Chondrocyte (in vitro differentiated cells): ENCODE measurements around the gene LAMB1. TPM values are rescaled to one million over a fixed set of nuclear protein-coding genes. Genes with fewer than 3 reads are reported as not detected.
"Not testable (repeated sequence)": the region's sequence is repeated elsewhere in the genome, so short reads cannot be mapped to it uniquely, and the experiment has no call there.

ENCODE experiments used
- DNase-seq: peaks from one replicate; pipeline ENCODE4 v3.0.0; 2021; ENCODE audit warnings: mixed read lengths, low spot score
- H3K27ac Mint-ChIP-seq: one replicate; pipeline ENCODE4 v1.8.0; 2021; ENCODE audit warnings: mild to moderate bottlenecking, moderate library complexity, mixed read lengths; ENCODE audit not compliant: unreplicated experiment
- H3K27me3 Mint-ChIP-seq: 2 replicates; pipeline ENCODE4 v1.8.0; 2021; ENCODE audit warnings: low read depth, mixed read lengths
- H3K36me3 Mint-ChIP-seq: 2 replicates; pipeline ENCODE4 v1.8.0; 2021; ENCODE audit warnings: low read depth, mixed read lengths
- H3K4me1 Mint-ChIP-seq: 2 replicates; pipeline ENCODE4 v1.8.0; 2021; ENCODE audit warnings: low read depth, mild to moderate bottlenecking, mixed read lengths
- H3K4me3 Mint-ChIP-seq: one replicate; pipeline ENCODE4 v1.8.0; 2021; ENCODE audit warnings: mild to moderate bottlenecking, moderate library complexity, mixed read lengths; ENCODE audit not compliant: unreplicated experiment
- H3K9me3 Mint-ChIP-seq: 2 replicates; pipeline ENCODE4 v1.8.0; 2021; ENCODE audit warnings: low read depth, mixed read lengths
- CTCF ChIP-seq: fragments of 200-600 bp; sonication (generic); IDR thresholded peaks from 2 replicates; pipeline ENCODE4 v1.5.0; 2021; ENCODE audit warnings: antibody characterized with exemption, mild to moderate bottlenecking, moderate library complexity
- total RNA-seq: library from RNA; stranded (reverse); gene quantifications from 3 replicates; pipeline ENCODE4 v1.2.1, GENCODE V29; 2021

LAMB1 gene
- total RNA-seq, 1 donor from 2014 or later = 466 TPM

- no peaks in the 10 kb centered on the region for H3K27me3 Mint-ChIP-seq
- no peak for TF ChIP-seq CTCF
- H3K4me3 Mint-ChIP-seq = no peak overlapping the region
- no peaks in the 10 kb centered on the region for H3K36me3 Mint-ChIP-seq
- peaks cover 21% of the 10 kb centered on the region for H3K4me1 Mint-ChIP-seq
- no peaks in the 10 kb centered on the region for H3K9me3 Mint-ChIP-seq
- DNase-seq = no peak
- H3K27ac Mint-ChIP-seq = no peak overlapping the region
Observed at GRCh38 chr7:108037140-108037539, 34.2 kb upstream of the LAMB1 start.

GRCh38 chr7:108034586-108034985, 31.6 kb upstream of the LAMB1 start:
- Mint-ChIP-seq H3K27ac (peak overlapping the region; percentile 52), H3K4me1 (peaks cover 35% of the 10 kb centered on the region), H3K27me3 (no peaks in the 10 kb centered on the region), H3K4me3 (no peak overlapping the region), H3K9me3 (no peaks in the 10 kb centered on the region), H3K36me3 (no peaks in the 10 kb centered on the region)
- no peak for TF ChIP-seq CTCF
- DNase-seq = no peak

- TF ChIP-seq CTCF = no peak
- no peaks in the 10 kb centered on the region for H3K27me3 Mint-ChIP-seq
- peaks cover 35% of the 10 kb centered on the region for H3K4me1 Mint-ChIP-seq
- peaks cover 2% of the 10 kb centered on the region for H3K9me3 Mint-ChIP-seq
- no peaks in the 10 kb centered on the region for H3K36me3 Mint-ChIP-seq
- no peak overlapping the region for H3K27ac Mint-ChIP-seq
- no peak overlapping the region for H3K4me3 Mint-ChIP-seq
- no peak for DNase-seq
Observed at GRCh38 chr7:108033776-108034497, 31.0 kb upstream of the LAMB1 start.

- DNase-seq, H3K4me3 Mint-ChIP-seq, H3K27ac Mint-ChIP-seq, H3K9me3 Mint-ChIP-seq, H3K36me3 Mint-ChIP-seq, H3K27me3 Mint-ChIP-seq: not testable (repeated sequence)
- H3K4me1 Mint-ChIP-seq = peaks cover 33% of the 10 kb centered on the region
Observed at GRCh38 chr7:108033309-108033708, 30.3 kb upstream of the LAMB1 start.

GRCh38 chr7:108030516-108030915, 27.6 kb upstream of the LAMB1 start:
- peak overlapping the region; percentile 89 for H3K27ac Mint-ChIP-seq
- peaks cover 2% of the 10 kb centered on the region for H3K9me3 Mint-ChIP-seq
- peaks cover 56% of the 10 kb centered on the region for H3K4me1 Mint-ChIP-seq
- H3K36me3 Mint-ChIP-seq = no peaks in the 10 kb centered on the region
- H3K4me3 Mint-ChIP-seq = no peak overlapping the region
- DNase-seq = no peak
- no peaks in the 10 kb centered on the region for H3K27me3 Mint-ChIP-seq
- no peak for TF ChIP-seq CTCF

GRCh38 chr7:108029034-108029433, 26.1 kb upstream of the LAMB1 start:
- Mint-ChIP-seq H3K9me3 (peaks cover 2% of the 10 kb centered on the region), H3K36me3 (no peaks in the 10 kb centered on the region), H3K27ac (peak overlapping the region; percentile 89), H3K4me1 (peaks cover 55% of the 10 kb centered on the region), H3K27me3 (no peaks in the 10 kb centered on the region), H3K4me3 (no peak overlapping the region)
- no peak for TF ChIP-seq CTCF
- no peak for DNase-seq
